ENCODE data around the gene CYSTM1. TPM values are rescaled to one million over a fixed set of nuclear protein-coding genes. Genes with fewer than 3 reads are reported as not detected.

Gene CYSTM1
- total RNA-seq, 1 donor from 2014 or later = 3.1 TPM

DNA sequence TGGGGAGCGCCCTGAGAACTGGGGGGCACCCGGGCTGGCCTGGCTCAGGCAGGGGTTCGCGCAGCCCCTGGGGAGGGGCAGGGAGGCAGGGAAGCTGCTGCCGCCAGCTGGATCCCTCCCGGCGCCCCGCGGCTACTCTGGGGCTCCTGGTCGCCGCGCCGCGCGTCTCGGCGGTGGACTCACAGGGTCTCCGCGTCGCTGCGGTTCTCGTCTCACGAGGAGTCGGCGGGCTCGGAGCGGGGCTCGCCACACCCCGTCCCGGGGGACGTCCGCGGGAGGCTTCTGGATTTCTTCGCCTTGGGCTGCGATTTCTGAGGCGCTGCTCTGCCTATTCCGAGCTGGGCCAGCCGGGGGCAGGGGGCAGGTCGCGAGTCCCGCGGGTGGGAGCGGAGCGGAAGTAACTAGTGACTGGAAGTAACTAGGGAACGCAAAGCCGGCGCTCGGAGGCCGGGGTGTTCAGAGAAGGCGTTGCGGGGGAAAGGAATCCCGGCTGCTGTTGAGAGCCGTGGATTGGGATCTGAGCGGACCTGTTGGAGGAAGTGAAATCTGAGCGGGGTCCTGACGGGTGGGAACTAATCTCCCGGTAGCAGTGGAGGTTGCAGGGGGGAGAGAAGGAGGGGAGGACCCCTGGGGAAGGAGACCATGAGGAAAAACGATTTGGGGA, 511 bp downstream of the CYSTM1 start:
- Histone ChIP-seq H3K27me3 (ENCODE audit: control insufficient read depth in 3 of 3, insufficient read depth in 3 of 3, low read length in 3 of 3) (no peaks in the 10 kb centered on the region), H3K9ac (ENCODE audit: low read depth in 1 of 3, low read length in 3 of 3) (peak overlapping the region; percentile 98 to 100 (median 99)), H3K4me1 (ENCODE audit: control insufficient read depth in 3 of 3, insufficient read depth in 3 of 3, low read length in 3 of 3) (peaks cover 27 to 36% (median 31%) of the 10 kb centered on the region in 3 donors), H3K27ac (ENCODE audit: low read depth, low read length) (peak overlapping the region; percentile 100), H3K36me3 (ENCODE audit: control insufficient read depth in 3 of 3, insufficient read depth in 3 of 3, low read length in 3 of 3) (peaks cover 0 to 3% (median 2%) of the 10 kb centered on the region in 3 donors), H3K4me3 (ENCODE audit: low read length in 3 of 3) (peak overlapping the region; percentile 87 to 95 (median 94)), H3K9me3 (ENCODE audit: control insufficient read depth in 3 of 3, low read length in 3 of 3) (no peaks in the 10 kb centered on the region)

DNA sequence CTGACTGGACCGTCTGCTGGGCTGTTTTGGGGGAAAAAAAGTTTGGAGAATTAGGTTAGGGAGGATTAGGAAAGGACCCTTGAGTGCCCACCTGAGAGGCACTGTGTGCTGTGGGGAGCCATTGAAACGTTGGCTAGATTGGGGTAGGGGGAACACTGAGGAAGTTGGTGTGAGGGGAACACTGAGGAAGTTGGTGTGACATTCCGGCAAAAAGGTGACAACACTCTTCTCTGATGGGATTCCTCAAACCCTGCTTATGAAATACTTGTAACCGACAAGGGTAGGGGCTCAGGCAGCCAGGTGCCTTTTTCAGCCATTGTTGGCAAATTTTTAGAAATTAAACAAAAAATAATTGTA, 1.0 kb downstream of the CYSTM1 start:
- H3K9me3 ChIP-seq (ENCODE audit: control insufficient read depth in 3 of 3, low read length in 3 of 3) = no peaks in the 10 kb centered on the region
- H3K4me1 ChIP-seq (ENCODE audit: control insufficient read depth in 3 of 3, insufficient read depth in 3 of 3, low read length in 3 of 3) = peaks cover 31 to 40% (median 36%) of the 10 kb centered on the region in 3 donors
- H3K4me3 ChIP-seq (ENCODE audit: low read length in 3 of 3) = peak overlapping the region; percentile 87 to 95 (median 94)
- peak overlapping the region; percentile 98 to 100 (median 99) for H3K9ac ChIP-seq (ENCODE audit: low read depth in 1 of 3, low read length in 3 of 3)
- peaks cover 0 to 3% (median 2%) of the 10 kb centered on the region in 3 donors for H3K36me3 ChIP-seq (ENCODE audit: control insufficient read depth in 3 of 3, insufficient read depth in 3 of 3, low read length in 3 of 3)
- H3K27me3 ChIP-seq (ENCODE audit: control insufficient read depth in 3 of 3, insufficient read depth in 3 of 3, low read length in 3 of 3) = no peaks in the 10 kb centered on the region
- peak overlapping the region; percentile 100 for H3K27ac ChIP-seq (ENCODE audit: low read depth, low read length)

DNA sequence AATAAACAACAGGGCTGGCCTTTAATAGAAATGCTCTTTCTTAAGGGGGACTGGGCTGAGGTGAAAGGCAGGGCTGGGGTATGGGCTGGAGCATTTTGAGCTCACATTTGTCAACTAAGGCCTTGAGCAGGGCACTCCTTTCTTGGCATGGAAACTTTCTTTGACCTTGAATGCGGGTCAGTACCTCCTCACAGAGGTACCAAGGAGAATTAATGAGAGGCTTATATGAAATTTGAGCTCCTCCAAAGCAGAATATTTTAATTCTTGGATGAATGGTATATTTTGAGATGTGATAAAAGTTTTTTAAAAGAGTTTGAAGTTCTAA, 3.1 kb downstream of the CYSTM1 start:
- Histone ChIP-seq H3K9me3 (ENCODE audit: control insufficient read depth in 3 of 3, low read length in 3 of 3) (no peaks in the 10 kb centered on the region), H3K36me3 (ENCODE audit: control insufficient read depth in 3 of 3, insufficient read depth in 3 of 3, low read length in 3 of 3) (peaks cover 0 to 3% (median 2%) of the 10 kb centered on the region in 3 donors), H3K4me1 (ENCODE audit: control insufficient read depth in 3 of 3, insufficient read depth in 3 of 3, low read length in 3 of 3) (peaks cover 50 to 61% (median 56%) of the 10 kb centered on the region in 3 donors), H3K27me3 (ENCODE audit: control insufficient read depth in 3 of 3, insufficient read depth in 3 of 3, low read length in 3 of 3) (no peaks in the 10 kb centered on the region), H3K27ac (ENCODE audit: low read depth, low read length) (peak overlapping the region; percentile 100), H3K9ac (ENCODE audit: low read depth in 1 of 3, low read length in 3 of 3) (peak overlapping the region; percentile 58 to 79 (median 75)), H3K4me3 (ENCODE audit: low read length in 3 of 3) (peak overlapping the region; percentile 17 to 59 (median 38))

DNA sequence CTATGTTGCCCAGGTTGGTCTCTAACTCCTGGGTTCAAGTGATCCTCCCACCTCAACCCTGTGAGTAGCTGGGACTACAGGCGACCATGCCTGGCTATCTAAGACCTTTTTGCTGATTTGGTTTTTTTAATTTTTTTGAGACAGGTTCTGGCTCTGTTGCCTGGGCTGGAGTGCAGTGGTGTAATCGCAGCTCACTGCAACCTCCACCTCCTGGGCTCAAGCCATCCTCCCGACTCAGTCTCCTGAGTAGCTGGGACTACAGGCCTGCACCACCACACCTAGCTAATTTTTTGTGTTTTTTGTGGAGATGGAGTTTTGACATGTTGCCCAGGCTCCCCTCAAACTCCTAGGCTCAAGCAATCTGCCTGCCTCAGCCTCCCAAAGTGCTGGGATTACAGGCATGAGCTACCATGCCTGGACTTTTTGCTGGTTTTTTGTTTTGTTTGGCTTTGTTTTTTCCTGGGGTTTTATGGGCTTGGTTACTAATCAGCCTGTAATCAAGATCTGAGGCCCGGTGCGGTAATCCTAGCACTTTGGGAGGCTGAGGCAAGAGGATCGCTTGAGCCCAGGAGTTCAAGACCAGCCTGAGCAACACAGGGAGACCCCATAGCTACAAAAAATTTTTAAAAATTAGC, 3.6 kb downstream of the CYSTM1 start:
- Histone ChIP-seq H3K9me3 (ENCODE audit: control insufficient read depth in 3 of 3, low read length in 3 of 3) (no peaks in the 10 kb centered on the region), H3K27me3 (ENCODE audit: control insufficient read depth in 3 of 3, insufficient read depth in 3 of 3, low read length in 3 of 3) (no peaks in the 10 kb centered on the region), H3K9ac (ENCODE audit: low read depth in 1 of 3, low read length in 3 of 3) (peak overlapping the region in 2 of 3 donors; percentile 10 to 58), H3K4me1 (ENCODE audit: control insufficient read depth in 3 of 3, insufficient read depth in 3 of 3, low read length in 3 of 3) (peaks cover 56 to 66% (median 62%) of the 10 kb centered on the region in 3 donors), H3K27ac (ENCODE audit: low read depth, low read length) (peak overlapping the region; percentile 100), H3K4me3 (ENCODE audit: low read length in 3 of 3) (no peak overlapping the region), H3K36me3 (ENCODE audit: control insufficient read depth in 3 of 3, insufficient read depth in 3 of 3, low read length in 3 of 3) (peaks cover 0 to 3% (median 2%) of the 10 kb centered on the region in 3 donors)

GRCh38 chr5:140181002-140181483, 6.1 kb downstream of the CYSTM1 start:
- peak overlapping the region in 1 of 3 donors; percentile 20 for H3K4me3 ChIP-seq (ENCODE audit: low read length in 3 of 3)
- no peaks in the 10 kb centered on the region for H3K9me3 ChIP-seq (ENCODE audit: control insufficient read depth in 3 of 3, low read length in 3 of 3)
- H3K9ac ChIP-seq (ENCODE audit: low read depth in 1 of 3, low read length in 3 of 3) = peak overlapping the region; percentile 14 to 54 (median 40)
- peaks cover 59 to 63% (median 62%) of the 10 kb centered on the region in 3 donors for H3K4me1 ChIP-seq (ENCODE audit: control insufficient read depth in 3 of 3, insufficient read depth in 3 of 3, low read length in 3 of 3)
- peak overlapping the region; percentile 54 for H3K27ac ChIP-seq (ENCODE audit: low read depth, low read length)
- H3K36me3 ChIP-seq (ENCODE audit: control insufficient read depth in 3 of 3, insufficient read depth in 3 of 3, low read length in 3 of 3) = peaks cover 0 to 3% (median 0%) of the 10 kb centered on the region in 3 donors
- H3K27me3 ChIP-seq (ENCODE audit: control insufficient read depth in 3 of 3, insufficient read depth in 3 of 3, low read length in 3 of 3) = no peaks in the 10 kb centered on the region

- H3K4me1 ChIP-seq (ENCODE audit: control insufficient read depth in 3 of 3, insufficient read depth in 3 of 3, low read length in 3 of 3) = peaks cover 58 to 62% (median 60%) of the 10 kb centered on the region in 3 donors
- H3K9ac ChIP-seq (ENCODE audit: low read depth in 1 of 3, low read length in 3 of 3) = peak overlapping the region in 1 of 3 donors; percentile 14
- H3K27ac ChIP-seq (ENCODE audit: low read depth, low read length) = peak overlapping the region; percentile 70
- no peak overlapping the region for H3K4me3 ChIP-seq (ENCODE audit: low read length in 3 of 3)
- no peaks in the 10 kb centered on the region for H3K27me3 ChIP-seq (ENCODE audit: control insufficient read depth in 3 of 3, insufficient read depth in 3 of 3, low read length in 3 of 3)
- peaks cover 0 to 3% (median 0%) of the 10 kb centered on the region in 3 donors for H3K36me3 ChIP-seq (ENCODE audit: control insufficient read depth in 3 of 3, insufficient read depth in 3 of 3, low read length in 3 of 3)
- no peaks in the 10 kb centered on the region for H3K9me3 ChIP-seq (ENCODE audit: control insufficient read depth in 3 of 3, low read length in 3 of 3)
Observed at GRCh38 chr5:140181525-140181924, 6.5 kb downstream of the CYSTM1 start.

DNA sequence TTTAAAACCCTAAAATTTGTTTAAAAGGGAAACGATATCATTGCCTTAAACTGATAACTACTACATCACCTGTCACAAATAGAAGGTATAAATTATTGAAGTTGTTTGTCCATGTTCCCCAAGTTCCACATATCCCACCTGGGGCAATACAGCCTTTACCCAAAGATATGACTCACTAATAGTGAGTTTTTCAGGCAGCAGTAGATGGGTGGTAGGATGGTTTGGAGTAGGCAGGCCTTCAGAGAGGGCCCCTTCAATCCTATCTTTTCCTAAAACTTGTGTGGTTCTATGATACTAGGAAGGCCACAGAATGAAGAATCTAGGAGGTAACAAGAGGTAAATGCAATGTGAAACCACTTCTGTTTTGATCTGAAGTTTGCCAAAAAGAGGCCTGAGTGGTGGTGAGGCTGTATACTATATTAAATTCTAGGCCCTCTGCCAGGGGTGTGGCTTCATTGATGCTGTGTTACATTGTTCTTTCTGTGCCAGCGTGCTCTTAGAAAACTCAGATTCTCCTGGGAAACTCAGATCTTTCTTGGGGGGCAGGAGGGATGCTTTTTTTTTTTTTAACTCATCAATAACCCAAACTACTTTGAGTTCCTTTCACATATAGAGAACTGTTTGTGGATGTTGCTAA, 7.2 kb downstream of the CYSTM1 start:
- no peak overlapping the region for H3K4me3 ChIP-seq (ENCODE audit: low read length in 3 of 3)
- H3K9me3 ChIP-seq (ENCODE audit: control insufficient read depth in 3 of 3, low read length in 3 of 3) = no peaks in the 10 kb centered on the region
- peaks cover 54 to 65% (median 56%) of the 10 kb centered on the region in 3 donors for H3K4me1 ChIP-seq (ENCODE audit: control insufficient read depth in 3 of 3, insufficient read depth in 3 of 3, low read length in 3 of 3)
- H3K27me3 ChIP-seq (ENCODE audit: control insufficient read depth in 3 of 3, insufficient read depth in 3 of 3, low read length in 3 of 3) = no peaks in the 10 kb centered on the region
- peaks cover 0 to 3% (median 0%) of the 10 kb centered on the region in 3 donors for H3K36me3 ChIP-seq (ENCODE audit: control insufficient read depth in 3 of 3, insufficient read depth in 3 of 3, low read length in 3 of 3)
- H3K9ac ChIP-seq (ENCODE audit: low read depth in 1 of 3, low read length in 3 of 3) = peak overlapping the region in 2 of 3 donors; percentile 0 to 2
- H3K27ac ChIP-seq (ENCODE audit: low read depth, low read length) = peak overlapping the region; percentile 70

GRCh38 chr5:140182803-140183367, 7.9 kb downstream of the CYSTM1 start:
- Histone ChIP-seq H3K9ac (ENCODE audit: low read depth in 1 of 3, low read length in 3 of 3) (peak overlapping the region in 1 of 3 donors; percentile 16), H3K36me3 (ENCODE audit: control insufficient read depth in 3 of 3, insufficient read depth in 3 of 3, low read length in 3 of 3) (peaks cover 0 to 3% (median 0%) of the 10 kb centered on the region in 3 donors), H3K27ac (ENCODE audit: low read depth, low read length) (peak overlapping the region; percentile 70), H3K4me1 (ENCODE audit: control insufficient read depth in 3 of 3, insufficient read depth in 3 of 3, low read length in 3 of 3) (peaks cover 47 to 60% (median 52%) of the 10 kb centered on the region in 3 donors), H3K27me3 (ENCODE audit: control insufficient read depth in 3 of 3, insufficient read depth in 3 of 3, low read length in 3 of 3) (no peaks in the 10 kb centered on the region), H3K9me3 (ENCODE audit: control insufficient read depth in 3 of 3, low read length in 3 of 3) (no peaks in the 10 kb centered on the region), H3K4me3 (ENCODE audit: low read length in 3 of 3) (no peak overlapping the region)

DNA sequence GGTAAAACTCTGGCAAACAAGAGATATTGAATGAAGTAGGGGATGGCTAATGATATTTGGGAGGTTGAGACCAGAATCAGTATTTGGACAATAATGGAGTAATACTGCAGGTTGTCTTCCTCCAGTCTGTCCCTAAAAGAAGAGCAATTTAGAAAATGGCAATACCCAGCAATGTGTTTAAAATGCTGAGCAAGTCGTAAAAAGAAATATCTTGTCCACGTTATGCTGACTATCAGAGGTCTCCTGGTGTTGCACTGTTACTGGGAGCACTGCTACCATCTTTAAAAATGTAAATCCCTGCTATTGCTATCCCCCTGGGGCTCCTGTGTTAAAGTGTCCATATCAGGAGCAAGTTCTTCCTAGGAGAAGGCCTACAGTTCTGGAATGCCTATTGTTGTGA, 10.4 kb downstream of the CYSTM1 start:
- Histone ChIP-seq H3K9ac (ENCODE audit: low read depth in 1 of 3, low read length in 3 of 3) (no peak overlapping the region), H3K4me1 (ENCODE audit: control insufficient read depth in 3 of 3, insufficient read depth in 3 of 3, low read length in 3 of 3) (peaks cover 43 to 49% (median 44%) of the 10 kb centered on the region in 3 donors), H3K36me3 (ENCODE audit: control insufficient read depth in 3 of 3, insufficient read depth in 3 of 3, low read length in 3 of 3) (no peaks in the 10 kb centered on the region), H3K27ac (ENCODE audit: low read depth, low read length) (no peak overlapping the region), H3K27me3 (ENCODE audit: control insufficient read depth in 3 of 3, insufficient read depth in 3 of 3, low read length in 3 of 3) (no peaks in the 10 kb centered on the region), H3K4me3 (ENCODE audit: low read length in 3 of 3) (no peak overlapping the region), H3K9me3 (ENCODE audit: control insufficient read depth in 3 of 3, low read length in 3 of 3) (no peaks in the 10 kb centered on the region)

Data from skeletal muscle tissue (tissue), 4 donors.